Liver (tissue), 3 donors: ENCODE measurements around the gene SFXN3.

Experiments
- EGR1 ChIP-seq, 2 donors: IDR thresholded peaks; 2 replicates each; pipeline ENCODE4 v1.6.1; 2016 to 2018; ENCODE audit warnings: antibody characterized with exemption in 2 of 2, low read depth in 2 of 2
- HNF4A ChIP-seq, 2 donors: conservative IDR thresholded peaks; 2 replicates each; pipeline ENCODE4 v1.6.1; 2016; ENCODE audit warnings: antibody characterized with exemption in 2 of 2, mild to moderate bottlenecking in 2 of 2
- RAD21 ChIP-seq, 2 donors: IDR thresholded peaks; 2 replicates each; pipeline ENCODE4 v1.6.1; 2016; ENCODE audit warnings: antibody characterized with exemption in 2 of 2, mild to moderate bottlenecking in 2 of 2
- SP1 ChIP-seq: IDR thresholded peaks from 2 replicates; pipeline ENCODE4 v1.6.1; 2018; ENCODE audit warnings: antibody characterized with exemption, mild to moderate bottlenecking
- TAF1 ChIP-seq: conservative IDR thresholded peaks from 2 replicates; pipeline ENCODE4 v1.6.1; 2016; ENCODE audit warnings: antibody characterized with exemption, mild to moderate bottlenecking
- YY1 ChIP-seq: IDR thresholded peaks from 2 replicates; pipeline ENCODE4 v1.6.1; 2016; ENCODE audit warnings: antibody characterized with exemption, mild to moderate bottlenecking
- ZBTB33 ChIP-seq: IDR thresholded peaks from 2 replicates; pipeline ENCODE4 v1.6.1; 2016; ENCODE audit warnings: antibody characterized with exemption
- TF ChIP-seq, protein P1 (sequence below): fragments of 150-350 bp; IDR thresholded peaks from 2 replicates; pipeline ENCODE4 v1.5.1; 2017; ENCODE audit warnings: improper control_type of control experiment, low read depth, low read length; ENCODE audit not compliant: missing input control
- TF ChIP-seq, protein P2 (sequence below): IDR thresholded peaks from 2 replicates; pipeline ENCODE4 v1.6.1; 2016; ENCODE audit warnings: antibody characterized with exemption, mild to moderate bottlenecking
- donor health status: healthy.
- donor health status: healthy.

DNA sequence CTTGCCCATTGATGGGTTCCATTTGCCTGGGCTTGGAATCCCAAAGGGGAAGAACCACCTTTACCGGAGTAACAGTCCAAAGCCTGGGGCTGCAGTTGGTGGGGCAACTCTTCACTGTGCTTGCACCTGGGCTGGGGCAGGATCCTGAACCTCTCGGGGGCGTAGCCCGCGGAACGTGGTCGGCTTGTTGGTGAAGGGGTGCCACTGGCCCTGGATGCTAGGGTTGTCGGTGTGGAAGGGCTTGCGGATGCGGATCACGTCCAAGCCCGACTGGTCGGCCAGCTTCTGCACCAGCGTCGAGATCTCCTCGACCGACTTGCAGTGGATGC lies 44.4 kb upstream of the SFXN3 start:
- no peak for TF ChIP-seq HNF4A (conservative IDR thresholded peaks at IDR 0.05)
- TF ChIP-seq, protein P1, sequence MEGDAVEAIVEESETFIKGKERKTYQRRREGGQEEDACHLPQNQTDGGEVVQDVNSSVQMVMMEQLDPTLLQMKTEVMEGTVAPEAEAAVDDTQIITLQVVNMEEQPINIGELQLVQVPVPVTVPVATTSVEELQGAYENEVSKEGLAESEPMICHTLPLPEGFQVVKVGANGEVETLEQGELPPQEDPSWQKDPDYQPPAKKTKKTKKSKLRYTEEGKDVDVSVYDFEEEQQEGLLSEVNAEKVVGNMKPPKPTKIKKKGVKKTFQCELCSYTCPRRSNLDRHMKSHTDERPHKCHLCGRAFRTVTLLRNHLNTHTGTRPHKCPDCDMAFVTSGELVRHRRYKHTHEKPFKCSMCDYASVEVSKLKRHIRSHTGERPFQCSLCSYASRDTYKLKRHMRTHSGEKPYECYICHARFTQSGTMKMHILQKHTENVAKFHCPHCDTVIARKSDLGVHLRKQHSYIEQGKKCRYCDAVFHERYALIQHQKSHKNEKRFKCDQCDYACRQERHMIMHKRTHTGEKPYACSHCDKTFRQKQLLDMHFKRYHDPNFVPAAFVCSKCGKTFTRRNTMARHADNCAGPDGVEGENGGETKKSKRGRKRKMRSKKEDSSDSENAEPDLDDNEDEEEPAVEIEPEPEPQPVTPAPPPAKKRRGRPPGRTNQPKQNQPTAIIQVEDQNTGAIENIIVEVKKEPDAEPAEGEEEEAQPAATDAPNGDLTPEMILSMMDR: no peak
- no peak for TF ChIP-seq TAF1
- TF ChIP-seq, protein P2, sequence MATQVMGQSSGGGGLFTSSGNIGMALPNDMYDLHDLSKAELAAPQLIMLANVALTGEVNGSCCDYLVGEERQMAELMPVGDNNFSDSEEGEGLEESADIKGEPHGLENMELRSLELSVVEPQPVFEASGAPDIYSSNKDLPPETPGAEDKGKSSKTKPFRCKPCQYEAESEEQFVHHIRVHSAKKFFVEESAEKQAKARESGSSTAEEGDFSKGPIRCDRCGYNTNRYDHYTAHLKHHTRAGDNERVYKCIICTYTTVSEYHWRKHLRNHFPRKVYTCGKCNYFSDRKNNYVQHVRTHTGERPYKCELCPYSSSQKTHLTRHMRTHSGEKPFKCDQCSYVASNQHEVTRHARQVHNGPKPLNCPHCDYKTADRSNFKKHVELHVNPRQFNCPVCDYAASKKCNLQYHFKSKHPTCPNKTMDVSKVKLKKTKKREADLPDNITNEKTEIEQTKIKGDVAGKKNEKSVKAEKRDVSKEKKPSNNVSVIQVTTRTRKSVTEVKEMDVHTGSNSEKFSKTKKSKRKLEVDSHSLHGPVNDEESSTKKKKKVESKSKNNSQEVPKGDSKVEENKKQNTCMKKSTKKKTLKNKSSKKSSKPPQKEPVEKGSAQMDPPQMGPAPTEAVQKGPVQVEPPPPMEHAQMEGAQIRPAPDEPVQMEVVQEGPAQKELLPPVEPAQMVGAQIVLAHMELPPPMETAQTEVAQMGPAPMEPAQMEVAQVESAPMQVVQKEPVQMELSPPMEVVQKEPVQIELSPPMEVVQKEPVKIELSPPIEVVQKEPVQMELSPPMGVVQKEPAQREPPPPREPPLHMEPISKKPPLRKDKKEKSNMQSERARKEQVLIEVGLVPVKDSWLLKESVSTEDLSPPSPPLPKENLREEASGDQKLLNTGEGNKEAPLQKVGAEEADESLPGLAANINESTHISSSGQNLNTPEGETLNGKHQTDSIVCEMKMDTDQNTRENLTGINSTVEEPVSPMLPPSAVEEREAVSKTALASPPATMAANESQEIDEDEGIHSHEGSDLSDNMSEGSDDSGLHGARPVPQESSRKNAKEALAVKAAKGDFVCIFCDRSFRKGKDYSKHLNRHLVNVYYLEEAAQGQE: no peak
- TF ChIP-seq RAD21 (IDR thresholded peaks at IDR 0.05): no peak
- no peak for TF ChIP-seq YY1
- TF ChIP-seq ZBTB33: no peak
- TF ChIP-seq SP1: no peak
- TF ChIP-seq EGR1 (IDR thresholded peaks at IDR 0.05; ENCODE audit: low read depth in 2 of 2): no peak
